GM12878 (cell line): ENCODE measurements around the gene WDR91. TPM values are rescaled to one million over a fixed set of nuclear protein-coding genes. Genes with fewer than 3 reads are reported as not detected.
A peak's percentile ranks its signal among the peaks of the same experiment; 100 is the strongest.

Source experiments
- ATAC-seq: fragments of 200-7000 bp; cut with Tn5 transposase; 3 replicates; pipeline ENCODE4 v1.9.1; 2020; ENCODE audit warnings: mild to moderate bottlenecking, moderate library complexity
- BruUV-seq: library from RNA; stranded (reverse); fragments of 400-500 nt; replicated peaks from 2 replicates; lab custom pipeline; 2021; lab: Mats Ljungman, UMichigan
- CTCF ChIA-PET: fragments of 300-600 bp; sonication (Branson Sonifier 250); formaldehyde crosslinking; extraction: SDS; loops from one replicate; lab custom pipeline; 2021; ENCODE audit warnings: inconsistent platforms; lab: Yijun Ruan, JAX
- POLR2A ChIA-PET: fragments of 350-600 bp; formaldehyde crosslinking; extraction: SDS; loops from one replicate; lab custom pipeline; 2021; ENCODE audit warnings: inconsistent platforms; lab: Charles Lee
- RAD21 ChIA-PET: fragments of 300-600 bp; sonication (Branson Sonifier 250); formaldehyde crosslinking; loops from one replicate; lab custom pipeline; 2023; ENCODE audit warnings: antibody characterized with exemption; ENCODE audit not compliant: unreplicated experiment; lab: Charles Lee
- SMC1A ChIA-PET: fragments of 300-600 bp; sonication (Branson Sonifier 250); formaldehyde crosslinking; loops from one replicate; lab custom pipeline; 2023; ENCODE audit not compliant: unreplicated experiment, uncharacterized antibody; lab: Charles Lee
- DNase-seq: peaks from one replicate; pipeline ENCODE4 v3.0.0-alpha.2; 2011; ENCODE audit warnings: low read depth, low spot score
- FAIRE-seq: peaks from 3 replicates; lab custom pipeline; 2011; peaks lifted over from hg19 to GRCh38; lab: Jason Lieb, UNC
- H2AFZ ChIP-seq: 2 replicates; pipeline ENCODE4 v1.6.0; 2011; ENCODE audit warnings: low read depth, low read length, control low read depth; ENCODE audit not compliant: control insufficient read depth
- H3K27ac ChIP-seq: 2 replicates; pipeline ENCODE4 v1.5.1; 2011; ENCODE audit warnings: control low read depth; ENCODE audit not compliant: control insufficient read depth, insufficient read depth
- H3K27me3 ChIP-seq, 2 experiments: replicated peaks in 1 of 2; 2 replicates each; pipeline versions ENCODE4 v1.6.0 to v1.6.1; 2011; ENCODE audit warnings: low read length in 1 of 2; ENCODE audit not compliant: control insufficient read depth in 2 of 2, insufficient read depth in 2 of 2
- H3K36me3 ChIP-seq, 2 experiments: 2 replicates each; pipeline ENCODE4 v1.5.1; 2011; ENCODE audit warnings: low read length in 1 of 2; ENCODE audit not compliant: control insufficient read depth in 2 of 2, insufficient read depth in 2 of 2
- H3K4me1 ChIP-seq: 2 replicates; pipeline ENCODE4 v1.6.1; 2011; ENCODE audit warnings: mild to moderate bottlenecking, low read length, moderate library complexity, mixed read lengths; ENCODE audit not compliant: control insufficient read depth, insufficient read depth
- H3K4me2 ChIP-seq: 2 replicates; pipeline ENCODE4 v1.6.0; 2011; ENCODE audit warnings: control low read depth; ENCODE audit not compliant: control insufficient read depth, insufficient read depth
- H3K4me3 ChIP-seq: fragments of 200-600 bp; sonication (generic); 2 replicates; pipeline ENCODE4 v1.5.1; 2016
- H3K79me2 ChIP-seq: 2 replicates; pipeline ENCODE4 v1.6.0; 2011; ENCODE audit warnings: low read length; ENCODE audit not compliant: control insufficient read depth, insufficient read depth
- H3K9ac ChIP-seq: 2 replicates; pipeline ENCODE4 v1.8.0; 2011; ENCODE audit warnings: low read length, control low read depth, mixed read lengths; ENCODE audit not compliant: control insufficient read depth, insufficient read depth
- H3K9me3 ChIP-seq: replicated peaks from 3 replicates; pipeline ENCODE4 v1.5.1; 2011; ENCODE audit warnings: mild to moderate bottlenecking, low read length; ENCODE audit not compliant: control insufficient read depth, insufficient read depth
- H4K20me1 ChIP-seq: 2 replicates; pipeline ENCODE4 v1.6.0; 2011; ENCODE audit not compliant: control insufficient read depth, insufficient read depth
- CBFB ChIP-seq: IDR thresholded peaks from 2 replicates; pipeline ENCODE4 v1.6.1; 2016; ENCODE audit warnings: antibody characterized with exemption, low read depth
- EED ChIP-seq: sonication (generic); IDR thresholded peaks from 2 replicates; pipeline ENCODE4 v1.6.1; 2016; ENCODE audit warnings: antibody characterized with exemption, low read depth
- EZH2 ChIP-seq: IDR thresholded peaks from 2 replicates; pipeline ENCODE4 v1.6.1; 2012; ENCODE audit warnings: low read depth, mild to moderate bottlenecking, control low read depth, inconsistent platforms, low read length, borderline replicate concordance; ENCODE audit not compliant: control insufficient read depth
- HDAC2 ChIP-seq: fragments of 200-600 bp; sonication (generic); IDR thresholded peaks from 2 replicates; pipeline ENCODE4 v1.6.1; 2017
- MEF2B ChIP-seq: fragments of 450-650 bp; IDR thresholded peaks from 2 replicates; pipeline ENCODE4 v1.6.1; 2018; ENCODE audit warnings: mild to moderate bottlenecking, moderate library complexity; ENCODE audit not compliant: partially characterized antibody, poor library complexity, severe bottlenecking
- RAD51 ChIP-seq: fragments of 450-650 bp; IDR thresholded peaks from 2 replicates; pipeline ENCODE4 v1.6.1; 2016; ENCODE audit warnings: moderate library complexity, mild to moderate bottlenecking, inconsistent platforms
- RBBP5 ChIP-seq: fragments of 200-600 bp; sonication (generic); conservative IDR thresholded peaks from 2 replicates; pipeline ENCODE4 v1.6.1; 2016
- SPI1 ChIP-seq: IDR thresholded peaks from 2 replicates; pipeline ENCODE4 v1.6.1; 2011; ENCODE audit warnings: low read depth, mild to moderate bottlenecking, low read length, moderate library complexity, borderline replicate concordance; ENCODE audit not compliant: insufficient read depth
- ZBTB11 ChIP-seq: fragments of 450-650 bp; formaldehyde crosslinking; IDR thresholded peaks from 2 replicates; pipeline ENCODE4 v1.5.0; 2022; ENCODE audit warnings: mild to moderate bottlenecking, missing genetic modification characterization
- ZNF24 ChIP-seq: fragments of 450-650 bp; IDR thresholded peaks from 2 replicates; pipeline ENCODE4 v1.6.1; 2017; ENCODE audit warnings: antibody characterized with exemption, mild to moderate bottlenecking
- WGBS: methylation state at CpG from one replicate; pipeline ENCODE4 v1.1.6; 2016; ENCODE audit warnings: low lambda C conversion rate; ENCODE audit not compliant: insufficient replicate concordance, insufficient coverage; ENCODE audit errors: missing lambda C conversion rate; 5-methylcytosine and 5-hydroxymethylcytosine counted together
- in situ Hi-C: fragments of 300-500 bp; cut with MboI; formaldehyde crosslinking; loops from 9 replicates; pipeline ENCODE4 v1.14.3; 2018; ENCODE audit warnings: mixed read lengths
- intact Hi-C: fragments of 100-400 bp; cut with micrococcal nuclease; formaldehyde crosslinking; loops from one replicate; pipeline ENCODE4 v1.14.2; 2022; ENCODE audit not compliant: unreplicated experiment
- polyA plus RNA-seq, 11 experiments: library from polyadenylated mRNA; depleted of rRNA in 4 of 11; unstranded in 6 of 11; stranded (reverse) in 5 of 11; fragments of >200 nt; fragmentation: Nextera tagmentation in 4 of 11; fragmentation: Illumina TruSeq in 1 of 11; extraction: Ambion mirVana in 4 of 11; extraction: Trizol in 1 of 11; gene quantifications; 1 replicate in 1 of 11; 2 replicates in 10 of 11; pipeline versions ENCODE4 v1.2.1 to v1.2.3, GENCODE V29; 2011 to 2016; ENCODE audit warnings: inconsistent platforms in 2 of 11, missing spikeins in 2 of 11, low read depth in 1 of 11
- total RNA-seq, 4 experiments: library from RNA; depleted of rRNA in 3 of 4; stranded (reverse); fragments of >200 nt in 3 of 4; fragmentation: Illumina TruSeq in 1 of 4; extraction: Trizol in 1 of 4; gene quantifications; 2 replicates each; pipeline versions ENCODE4 v1.2.1 to v1.2.3, GENCODE V29; 2013 to 2021
- TF ChIP-seq, protein P1 (sequence below): fragments of 450-650 bp; IDR thresholded peaks from 2 replicates; pipeline ENCODE4 v1.6.1; 2018; ENCODE audit warnings: mild to moderate bottlenecking, low read depth, moderate library complexity; ENCODE audit not compliant: partially characterized antibody
- TF ChIP-seq, protein P2 (sequence below): fragments of 450-650 bp; IDR thresholded peaks from 2 replicates; pipeline ENCODE4 v1.6.1; 2016; ENCODE audit warnings: mild to moderate bottlenecking
- TF ChIP-seq, protein P3 (sequence below): IDR thresholded peaks from 2 replicates; pipeline ENCODE4 v1.6.1; 2011; ENCODE audit warnings: borderline replicate concordance, low read depth, mild to moderate bottlenecking, moderate library complexity, low read length; ENCODE audit not compliant: insufficient read depth, poor library complexity, severe bottlenecking

The WDR91 gene
- total and polyA plus RNA-seq, 10 of the 15 experiments (the other 5 are each of a cell fraction or from before 2014, with no cell fraction given): 7.6 to 83.3 (median 16.5) TPM

DNA sequence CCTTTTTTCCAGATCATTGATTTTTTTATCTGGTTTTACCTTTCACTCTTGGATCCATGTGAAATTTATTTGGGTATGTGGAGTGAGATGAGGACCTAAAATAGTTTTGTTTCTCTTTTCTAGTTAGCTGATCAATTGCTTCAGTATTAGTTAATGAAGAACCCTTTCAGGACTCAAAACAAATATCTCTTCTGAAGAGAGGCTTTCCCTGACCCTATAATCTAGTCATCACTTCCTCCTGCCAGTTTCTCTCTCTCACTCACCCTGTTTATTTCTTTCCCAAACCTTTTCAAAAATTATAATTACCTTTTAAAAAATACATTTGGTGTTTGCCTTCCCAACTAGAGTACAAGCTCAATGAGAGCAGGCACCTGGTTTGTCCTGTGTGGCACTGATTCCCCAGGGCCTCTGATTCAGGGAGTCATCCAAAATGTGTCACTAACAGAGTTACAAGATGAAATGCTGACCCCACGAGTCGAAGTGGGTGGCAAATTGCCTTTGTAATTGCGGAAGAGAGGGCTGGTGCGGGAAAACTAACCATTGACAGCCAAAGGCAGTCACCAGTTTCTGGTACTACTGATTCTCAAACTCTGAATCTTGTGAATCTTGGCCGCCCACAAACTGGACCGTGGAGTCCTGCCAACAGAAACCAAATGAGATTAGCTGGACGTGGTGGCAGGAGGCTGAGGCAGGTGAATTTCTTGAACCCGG lies 61.1 kb downstream of the WDR91 start:
- no TSS peak for BruUV-seq
- Histone ChIP-seq H3K79me2 (peaks cover 39% of the 10 kb centered on the region), H3K27ac (peak overlapping the region; percentile 73), H3K9ac (peak overlapping the region; percentile 42; the same call in 1 of the 2 replicates), H3K9me3 (peaks cover 3% of the 10 kb centered on the region), H3K4me1 (peaks cover 26% of the 10 kb centered on the region), H3K27me3 (no peaks in the 10 kb centered on the region), H3K4me2 (peak overlapping the region; percentile 73), H3K36me3 (no peaks in the 10 kb centered on the region), H3K4me3 (peak overlapping the region; percentile 67), H2AFZ (no peak overlapping the region), H4K20me1 (no peaks in the 10 kb centered on the region)
- ChIA-PET RAD21 (interaction anchor here (0.8 to 7.3 kb wide), 10 partner anchors 11 to 519 kb away, joined by 3 to 154 read pairs (median 8); partner anchors contain the start of genes AGBL3 and CYREN), POLR2A (interaction anchor here (0.9 to 9.3 kb wide), 7 partner anchors 15 to 161 kb away, joined by 3 to 169 read pairs (median 4); partner anchors contain the start of genes AGBL3 and CYREN), SMC1A (interaction anchor here (0.6 to 12.4 kb wide), 13 partner anchors 8 to 1279 kb away, joined by 3 to 293 read pairs (median 4); partner anchors contain the start of genes AGBL3 and CYREN), CTCF (interaction anchor here (0.8 to 6.8 kb wide), 7 partner anchors 10 to 163 kb away, joined by 3 to 86 read pairs (median 10); partner anchors contain the start of genes AGBL3 and CYREN)
- intact Hi-C loops (no loop called here), in situ Hi-C loops (no loop called here)
- 77% methylated on average over 8 of the region's 8 CpGs for WGBS
- no peak for DNase-seq
- FAIRE-seq: no peak
- no peak for ATAC-seq
- no peak for TF ChIP-seq CBFB
- TF ChIP-seq, protein P1, sequence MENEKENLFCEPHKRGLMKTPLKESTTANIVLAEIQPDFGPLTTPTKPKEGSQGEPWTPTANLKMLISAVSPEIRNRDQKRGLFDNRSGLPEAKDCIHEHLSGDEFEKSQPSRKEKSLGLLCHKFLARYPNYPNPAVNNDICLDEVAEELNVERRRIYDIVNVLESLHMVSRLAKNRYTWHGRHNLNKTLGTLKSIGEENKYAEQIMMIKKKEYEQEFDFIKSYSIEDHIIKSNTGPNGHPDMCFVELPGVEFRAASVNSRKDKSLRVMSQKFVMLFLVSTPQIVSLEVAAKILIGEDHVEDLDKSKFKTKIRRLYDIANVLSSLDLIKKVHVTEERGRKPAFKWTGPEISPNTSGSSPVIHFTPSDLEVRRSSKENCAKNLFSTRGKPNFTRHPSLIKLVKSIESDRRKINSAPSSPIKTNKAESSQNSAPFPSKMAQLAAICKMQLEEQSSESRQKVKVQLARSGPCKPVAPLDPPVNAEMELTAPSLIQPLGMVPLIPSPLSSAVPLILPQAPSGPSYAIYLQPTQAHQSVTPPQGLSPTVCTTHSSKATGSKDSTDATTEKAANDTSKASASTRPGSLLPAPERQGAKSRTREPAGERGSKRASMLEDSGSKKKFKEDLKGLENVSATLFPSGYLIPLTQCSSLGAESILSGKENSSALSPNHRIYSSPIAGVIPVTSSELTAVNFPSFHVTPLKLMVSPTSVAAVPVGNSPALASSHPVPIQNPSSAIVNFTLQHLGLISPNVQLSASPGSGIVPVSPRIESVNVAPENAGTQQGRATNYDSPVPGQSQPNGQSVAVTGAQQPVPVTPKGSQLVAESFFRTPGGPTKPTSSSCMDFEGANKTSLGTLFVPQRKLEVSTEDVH: no peak
- no peak for TF ChIP-seq ZBTB11 (CRISPR knock-in tag)
- TF ChIP-seq EZH2: no peak
- peak; percentile 51; the same call in 1 of the 2 replicates for TF ChIP-seq SPI1
- TF ChIP-seq RBBP5: no peak
- TF ChIP-seq MEF2B: peak; percentile 36
- no peak for TF ChIP-seq HDAC2
- TF ChIP-seq, protein P2, sequence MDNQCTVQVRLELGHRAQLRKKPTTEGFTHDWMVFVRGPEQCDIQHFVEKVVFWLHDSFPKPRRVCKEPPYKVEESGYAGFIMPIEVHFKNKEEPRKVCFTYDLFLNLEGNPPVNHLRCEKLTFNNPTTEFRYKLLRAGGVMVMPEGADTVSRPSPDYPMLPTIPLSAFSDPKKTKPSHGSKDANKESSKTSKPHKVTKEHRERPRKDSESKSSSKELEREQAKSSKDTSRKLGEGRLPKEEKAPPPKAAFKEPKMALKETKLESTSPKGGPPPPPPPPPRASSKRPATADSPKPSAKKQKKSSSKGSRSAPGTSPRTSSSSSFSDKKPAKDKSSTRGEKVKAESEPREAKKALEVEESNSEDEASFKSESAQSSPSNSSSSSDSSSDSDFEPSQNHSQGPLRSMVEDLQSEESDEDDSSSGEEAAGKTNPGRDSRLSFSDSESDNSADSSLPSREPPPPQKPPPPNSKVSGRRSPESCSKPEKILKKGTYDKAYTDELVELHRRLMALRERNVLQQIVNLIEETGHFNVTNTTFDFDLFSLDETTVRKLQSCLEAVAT: peak; percentile 95
- no peak for TF ChIP-seq ZNF24
- TF ChIP-seq EED: no peak
- TF ChIP-seq, protein P3, sequence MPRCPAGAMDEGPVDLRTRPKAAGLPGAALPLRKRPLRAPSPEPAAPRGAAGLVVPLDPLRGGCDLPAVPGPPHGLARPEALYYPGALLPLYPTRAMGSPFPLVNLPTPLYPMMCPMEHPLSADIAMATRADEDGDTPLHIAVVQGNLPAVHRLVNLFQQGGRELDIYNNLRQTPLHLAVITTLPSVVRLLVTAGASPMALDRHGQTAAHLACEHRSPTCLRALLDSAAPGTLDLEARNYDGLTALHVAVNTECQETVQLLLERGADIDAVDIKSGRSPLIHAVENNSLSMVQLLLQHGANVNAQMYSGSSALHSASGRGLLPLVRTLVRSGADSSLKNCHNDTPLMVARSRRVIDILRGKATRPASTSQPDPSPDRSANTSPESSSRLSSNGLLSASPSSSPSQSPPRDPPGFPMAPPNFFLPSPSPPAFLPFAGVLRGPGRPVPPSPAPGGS: no peak
- TF ChIP-seq RAD51: no peak
